Cardiac septum (tissue), 1 donor: ENCODE measurements around the gene ZNF385A. TPM values are rescaled to one million over a fixed set of nuclear protein-coding genes. Genes with fewer than 3 reads are reported as not detected.
A peak's percentile ranks its signal among the peaks of the same experiment; 100 is the strongest.

Source experiments
- DNase-seq: peaks from one replicate; pipeline ENCODE4 v3.0.0-alpha.2; 2020; ENCODE audit warnings: low spot score
- intact Hi-C: fragments of 100-400 bp; cut with DNase I; formaldehyde crosslinking; loops from one replicate; pipeline ENCODE4 v1.14.0; 2022
- long read RNA-seq: library from polyadenylated mRNA; unstranded; transcript quantifications from one replicate; pipeline ENCODE4 v2.0.0, GENCODE V29; 2021
- total RNA-seq: library from RNA; stranded (reverse); fragmentation: NEBNext Ultra II Directional; extraction: Animal tissue kit (Norgen Biotek cat#: 25700); gene quantifications from one replicate; pipeline ENCODE4 v1.2.1, GENCODE V29; 2021
- donor health status: DM: no; HTN: no; CAD: no.

Gene ZNF385A, protein sequence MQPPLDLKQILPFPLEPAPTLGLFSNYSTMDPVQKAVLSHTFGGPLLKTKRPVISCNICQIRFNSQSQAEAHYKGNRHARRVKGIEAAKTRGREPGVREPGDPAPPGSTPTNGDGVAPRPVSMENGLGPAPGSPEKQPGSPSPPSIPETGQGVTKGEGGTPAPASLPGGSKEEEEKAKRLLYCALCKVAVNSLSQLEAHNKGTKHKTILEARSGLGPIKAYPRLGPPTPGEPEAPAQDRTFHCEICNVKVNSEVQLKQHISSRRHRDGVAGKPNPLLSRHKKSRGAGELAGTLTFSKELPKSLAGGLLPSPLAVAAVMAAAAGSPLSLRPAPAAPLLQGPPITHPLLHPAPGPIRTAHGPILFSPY
- 4.8 TPM for total RNA-seq
- long read RNA-seq, partial matches to known transcripts, result 2 of 7 reads
- long read RNA-seq, other reads (novel, unspliced or antisense), result 5 of 7 reads

GRCh38 chr12:54384591-54385041 is at the start of gene ZNF385A:
TSS of gene ZNF385A (minus strand) at chr12:54384733. CDS start at chr12:54384514, 219 bp downstream.
- no peak for DNase-seq
- intact Hi-C loops, result loop anchor here (1.0 kb wide), 1 partner anchor 13 kb away; no protein-coding TSS in a partner anchor

- intact Hi-C loops, result no loop called here
- DNase-seq, result no peak
These were observed 48.3 kb upstream of the ZNF385A start for GRCh38 chr12:54432815-54433164.

DNA sequence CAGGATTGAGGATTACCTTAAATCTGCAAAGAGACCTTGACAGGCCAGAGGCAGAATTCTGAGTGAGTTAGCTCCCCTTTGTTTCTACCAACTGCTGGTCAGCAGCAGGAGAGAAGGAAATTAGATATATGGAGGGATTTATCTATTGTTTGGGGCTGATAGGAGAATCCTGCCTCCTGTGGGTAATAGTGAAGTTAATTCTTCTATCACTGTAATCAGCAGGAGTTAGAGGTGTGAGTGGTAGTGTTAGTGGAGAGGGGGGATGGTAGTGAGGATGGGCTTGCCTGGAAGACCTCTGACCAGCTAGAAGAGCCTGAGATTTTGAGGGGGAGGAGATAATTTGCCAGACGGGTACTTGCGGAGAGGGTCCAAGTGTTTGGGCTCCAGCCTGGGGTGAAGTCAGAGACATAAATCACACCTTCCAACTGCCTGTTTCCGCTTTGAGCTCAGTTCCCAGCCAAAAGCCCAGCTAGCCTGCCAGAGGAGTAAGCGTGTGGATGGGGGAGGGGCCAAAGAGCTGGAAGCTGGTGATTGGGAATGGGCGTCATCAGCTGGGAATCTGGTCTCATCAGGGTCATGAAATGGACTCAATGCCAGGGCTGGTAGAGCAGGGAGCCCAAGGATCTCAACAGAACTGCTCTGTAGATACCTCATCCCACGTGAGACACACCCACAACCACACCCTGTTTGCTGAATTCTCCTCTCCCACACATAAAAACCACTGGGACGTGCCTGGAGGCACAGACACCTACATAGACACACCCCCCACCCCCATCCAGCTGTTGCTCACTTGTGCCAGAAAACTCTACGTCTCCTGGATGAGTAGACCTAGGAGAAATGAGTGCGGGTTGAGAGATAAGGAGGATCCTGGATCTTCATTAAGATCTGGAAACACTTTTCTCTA is 47.6 kb upstream of the ZNF385A start:
- DNase-seq, result peak; percentile 86
- intact Hi-C loops, result no loop called here

DNA sequence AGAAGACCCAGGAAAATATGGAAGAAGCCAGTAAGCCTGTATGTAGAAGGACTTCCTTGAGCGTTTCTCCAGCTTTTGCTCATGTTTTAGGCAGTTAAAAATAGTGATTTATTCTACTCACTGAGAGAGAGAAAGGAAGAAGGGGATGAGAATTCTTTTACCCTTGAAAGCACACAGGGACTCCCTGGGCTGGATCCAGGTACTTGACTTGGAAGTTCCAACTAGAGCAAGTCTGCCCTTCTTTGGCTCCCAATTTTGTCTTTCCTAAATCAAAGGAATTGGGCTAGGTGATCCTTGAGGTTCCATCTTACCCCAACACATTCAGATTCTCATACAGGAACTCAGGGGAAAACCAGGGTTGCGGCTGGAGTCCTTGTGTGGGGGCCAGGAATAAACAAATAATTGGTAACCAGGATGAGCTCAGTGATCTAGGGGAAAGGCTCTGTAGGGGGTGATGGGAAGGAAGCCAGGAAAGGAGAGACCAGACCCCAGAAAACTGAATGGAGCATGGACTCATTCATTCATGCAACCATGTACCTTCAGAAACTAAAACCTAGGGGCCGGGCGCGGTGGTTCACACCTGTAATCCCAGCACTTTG is 46.0 kb upstream of the ZNF385A start:
- intact Hi-C loops, result no loop called here
- DNase-seq, result no peak

GRCh38 chr12:54429014-54429471 is 44.5 kb upstream of the ZNF385A start:
- intact Hi-C loops, result no loop called here

GRCh38 chr12:54428050-54429013 is 43.8 kb upstream of the ZNF385A start:
- no peak for DNase-seq
- intact Hi-C loops, result no loop called here

More at GRCh38 chr12:54429014-54429471, 44.5 kb upstream of the ZNF385A start:
- DNase-seq, result no peak

DNA sequence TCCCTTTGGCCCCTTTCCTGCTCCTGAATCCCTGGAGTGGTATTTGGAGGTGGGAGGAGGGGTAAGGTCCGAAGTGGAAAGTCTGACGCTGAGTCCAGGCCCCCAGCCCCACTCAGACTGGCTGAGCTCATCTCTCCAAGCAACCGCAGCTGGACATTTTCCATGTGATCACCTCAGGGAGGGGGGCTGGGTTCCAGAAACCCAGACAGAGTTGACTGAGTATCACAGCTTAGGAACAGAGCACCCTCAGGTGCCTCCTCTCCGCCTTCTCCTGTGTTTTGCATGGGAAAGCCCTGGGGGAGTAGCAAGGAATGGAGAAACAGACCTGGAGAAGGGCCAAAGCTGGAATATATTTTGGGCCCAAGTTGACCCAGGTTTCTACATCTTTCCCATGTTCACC is 42.6 kb upstream of the ZNF385A start:
- DNase-seq, result no peak
- intact Hi-C loops, result no loop called here

DNA sequence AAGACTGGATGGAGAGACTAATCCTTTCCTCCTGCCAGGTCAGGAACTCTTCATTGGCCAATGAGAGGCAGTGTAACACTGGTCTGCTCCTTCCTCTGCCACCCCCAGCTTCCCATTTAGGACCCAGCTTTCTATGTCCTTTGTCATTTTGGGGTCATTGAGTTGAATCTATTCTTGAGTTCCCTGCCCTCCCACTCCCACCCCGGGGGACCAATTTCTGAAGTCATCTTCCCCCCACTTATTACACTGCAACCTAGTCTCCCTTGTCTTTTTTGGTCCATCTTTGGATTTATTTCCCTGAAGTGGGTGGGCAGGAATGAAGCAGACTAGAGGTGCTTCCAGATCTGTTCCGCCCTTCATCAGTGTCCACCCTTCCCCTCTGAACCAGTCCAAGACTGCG is 42.2 kb upstream of the ZNF385A start:
- no peak for DNase-seq
- intact Hi-C loops, result no loop called here

DNA sequence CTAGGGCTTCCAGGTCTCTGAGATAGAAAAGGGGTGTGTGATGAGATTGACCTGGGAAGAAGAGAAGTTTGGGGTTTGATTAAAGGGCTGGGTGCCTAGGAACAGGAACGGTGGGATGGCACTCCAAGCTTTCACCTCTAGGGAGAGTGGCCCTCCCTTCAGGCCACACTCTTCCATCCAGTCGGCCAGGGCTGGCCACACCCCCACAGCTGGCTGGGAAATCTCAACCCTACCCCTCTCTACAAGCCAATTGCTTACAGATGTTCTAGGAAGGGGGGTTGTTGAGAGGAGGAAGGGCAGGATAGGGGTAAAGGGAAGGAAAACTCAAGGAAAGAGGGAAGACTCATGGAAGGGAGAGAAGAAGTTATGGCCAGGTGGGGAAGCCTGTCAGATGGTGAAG is 41.2 kb upstream of the ZNF385A start:
- intact Hi-C loops, result no loop called here
- no peak for DNase-seq

DNA sequence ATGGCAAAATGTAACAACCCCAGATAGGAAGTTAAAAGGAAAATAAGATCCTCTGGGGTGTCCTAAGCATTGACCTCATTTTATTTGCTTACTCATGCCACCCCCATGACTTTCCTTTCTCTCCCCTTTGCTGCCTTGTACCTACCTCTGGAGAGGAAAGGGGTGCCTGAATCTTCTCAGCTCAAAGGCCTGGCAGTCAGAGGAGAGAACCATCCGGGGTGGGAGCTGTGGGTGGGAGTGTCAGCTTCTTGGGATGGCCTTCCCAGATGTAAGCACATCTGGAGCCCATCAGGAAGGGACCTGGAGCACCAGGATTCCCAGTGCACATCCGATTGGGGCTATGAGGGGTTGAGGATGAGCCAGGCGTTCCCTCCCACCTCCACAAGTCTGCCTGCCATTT is 39.7 kb upstream of the ZNF385A start:
- intact Hi-C loops, result no loop called here
- DNase-seq, result no peak

DNA sequence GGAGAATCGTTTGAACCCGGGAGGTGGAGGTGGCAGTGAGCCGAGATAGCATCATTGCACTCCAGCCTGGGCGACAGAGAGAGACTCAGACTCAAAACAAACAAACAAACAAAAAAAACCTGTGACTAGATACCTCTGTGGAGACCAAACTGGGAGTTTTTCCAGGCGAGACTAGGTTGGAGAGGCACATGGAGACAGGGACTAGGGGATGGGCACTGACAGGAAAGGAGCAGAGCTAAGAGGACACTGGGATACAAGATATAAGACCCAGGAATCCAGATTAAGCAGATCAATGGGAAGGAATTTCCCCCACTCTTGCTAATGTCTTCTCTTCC is 39.2 kb upstream of the ZNF385A start:
- intact Hi-C loops, result no loop called here

DNA sequence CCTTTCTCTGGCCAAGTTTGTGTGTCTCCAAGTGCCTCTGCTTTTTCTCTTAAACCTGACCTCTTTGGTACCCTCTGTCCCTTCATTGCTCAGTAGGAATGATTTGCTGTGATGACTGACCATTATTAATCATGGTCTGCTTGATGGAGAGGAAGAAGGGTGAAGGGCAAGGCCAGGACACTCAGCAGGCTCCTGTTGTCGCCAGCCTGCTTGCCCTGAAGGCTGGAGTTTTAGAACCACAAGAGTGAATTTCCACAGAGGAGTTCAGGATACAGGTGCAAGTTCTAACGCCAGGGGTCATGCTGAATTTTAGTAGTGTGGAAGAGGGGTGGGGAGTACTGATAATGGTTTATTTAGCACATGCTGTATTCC is 37.3 kb upstream of the ZNF385A start:
- no peak for DNase-seq
- intact Hi-C loops, result no loop called here

More for the DNA sequence above, 39.2 kb upstream of the ZNF385A start:
- no peak for DNase-seq

GRCh38 chr12:54421175-54421878 is 36.8 kb upstream of the ZNF385A start:
- no peak for DNase-seq
- intact Hi-C loops, result no loop called here

DNA sequence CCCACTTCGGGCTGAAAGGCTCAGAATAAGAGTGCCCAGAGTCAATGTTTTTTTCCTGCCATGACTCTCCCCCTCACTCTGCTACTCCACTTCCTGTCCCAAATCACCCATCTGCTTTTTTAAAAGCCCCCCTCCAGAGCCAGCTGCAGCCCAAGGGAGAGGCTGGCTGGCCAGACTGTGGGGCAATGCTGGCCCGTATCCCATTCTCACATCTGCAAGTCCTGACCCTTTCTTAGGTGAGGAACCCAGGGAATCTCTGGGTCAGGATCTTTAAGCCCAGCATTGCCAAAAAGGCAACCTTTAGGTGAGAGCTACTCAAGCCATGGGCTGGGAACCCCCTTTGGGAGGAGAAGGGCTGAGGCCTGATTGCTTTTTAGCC is 36.2 kb upstream of the ZNF385A start:
- intact Hi-C loops, result no loop called here
- no peak for DNase-seq

DNA sequence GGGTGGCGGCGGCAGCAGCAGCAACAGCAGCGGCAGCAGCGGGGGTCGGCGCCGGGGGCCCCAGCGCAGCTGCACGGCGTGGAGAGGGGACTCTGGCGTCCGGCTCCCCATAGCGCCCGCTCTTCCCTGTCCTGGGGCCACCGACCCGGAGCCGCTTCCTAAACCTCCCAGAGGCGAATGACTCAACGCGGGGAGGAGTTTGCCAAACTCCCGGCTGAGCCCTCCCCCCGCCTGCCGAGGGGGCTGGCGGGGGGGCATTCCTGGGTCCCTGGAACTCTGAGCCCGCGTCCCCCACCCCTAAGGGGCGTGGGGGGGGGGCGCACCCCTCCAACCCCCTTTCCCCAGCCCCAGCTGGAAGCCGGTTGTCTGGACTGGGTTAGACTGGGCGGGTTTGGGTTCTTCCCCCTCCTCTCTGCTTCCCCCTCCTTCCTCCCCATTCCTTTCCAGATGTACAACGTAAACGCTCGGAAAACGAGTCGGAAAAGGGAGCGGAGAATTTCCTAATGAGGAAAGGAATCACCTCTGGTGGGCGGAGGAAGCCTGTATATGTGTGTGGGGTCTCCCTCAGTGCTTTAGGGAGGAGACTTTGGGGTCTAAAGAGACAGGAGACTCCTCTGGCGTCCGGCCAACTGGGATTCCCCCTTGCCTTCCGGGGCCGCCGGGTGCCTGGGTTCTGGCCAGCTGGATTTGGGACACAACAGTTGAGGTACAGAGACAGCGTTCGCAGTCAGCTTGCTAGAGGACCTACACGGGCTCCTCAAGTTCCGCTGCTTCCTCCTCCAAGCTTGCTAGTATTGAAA is 34.8 kb upstream of the ZNF385A start, which contains the start of gene ITGA5:
ITGA5 (minus strand) TSS at position 179 of the 800 bp plus-strand sequence; CDS start at position 111, 68 bp downstream.
- DNase-seq, result peak; percentile 94
- intact Hi-C loops, result no loop called here

GRCh38 chr12:54418441-54419087 is 34.0 kb upstream of the ZNF385A start:
- intact Hi-C loops, result no loop called here
- DNase-seq, result no peak
